MCF 10A (cell line): ENCODE results near the gene EGF. TPM values are rescaled to one million over a fixed set of nuclear protein-coding genes. Genes with fewer than 3 reads are reported as not detected.

Experiments used
- BruUV-seq: library from RNA; stranded (reverse); fragments of 400-500 nt; replicated peaks from 2 replicates; lab custom pipeline; 2021; lab: Mats Ljungman, UMichigan
- CTCF ChIA-PET: fragments of 300-600 bp; sonication (Branson Sonifier 250); formaldehyde crosslinking; extraction: SDS; loops from one replicate; lab custom pipeline; 2021; ENCODE audit warnings: antibody characterized with exemption, inconsistent platforms; lab: Yijun Ruan, JAX
- POLR2A ChIA-PET: fragments of 300-600, 350-650 bp; sonication (Branson Sonifier 250); formaldehyde crosslinking; extraction: SDS; loops from one replicate; lab custom pipeline; 2020; ENCODE audit warnings: antibody characterized with exemption, inconsistent platforms; lab: Yijun Ruan, JAX
- DNase-seq: peaks from one replicate; pipeline ENCODE4 v3.0.0-alpha.2; 2018; ENCODE audit not compliant: unreplicated experiment
- H3K27ac Mint-ChIP-seq: one replicate; pipeline ENCODE4 v1.8.0; 2022; ENCODE audit warnings: mild to moderate bottlenecking, low read depth, mixed read lengths; ENCODE audit not compliant: unreplicated experiment
- H3K27me3 Mint-ChIP-seq: one replicate; pipeline ENCODE4 v1.8.0; 2022; ENCODE audit warnings: mixed read lengths; ENCODE audit not compliant: insufficient read depth, unreplicated experiment
- H3K36me3 Mint-ChIP-seq: one replicate; pipeline ENCODE4 v1.8.0; 2022; ENCODE audit warnings: mild to moderate bottlenecking, moderate library complexity, mixed read lengths; ENCODE audit not compliant: insufficient read depth, unreplicated experiment
- H3K4me1 Mint-ChIP-seq: one replicate; pipeline ENCODE4 v1.8.0; 2022; ENCODE audit warnings: mixed read lengths; ENCODE audit not compliant: insufficient read depth, unreplicated experiment
- H3K4me3 Mint-ChIP-seq: one replicate; pipeline ENCODE4 v1.8.0; 2022; ENCODE audit warnings: mild to moderate bottlenecking, moderate library complexity, mixed read lengths; ENCODE audit not compliant: unreplicated experiment
- H3K9me3 Mint-ChIP-seq: one replicate; pipeline ENCODE4 v1.8.0; 2022; ENCODE audit warnings: mixed read lengths; ENCODE audit not compliant: unreplicated experiment
- intact Hi-C: fragments of 100-400 bp; cut with micrococcal nuclease; formaldehyde crosslinking; loops from 2 replicates; pipeline ENCODE4 v1.14.1; 2022
- total RNA-seq: library from RNA; stranded (reverse); gene quantifications from 2 replicates; pipeline ENCODE4 v1.2.3, GENCODE V29; 2022
- TF ChIP-seq, protein P1 (sequence below): fragments of 200-600 bp; IDR thresholded peaks from one replicate; pipeline ENCODE4 v1.8.0; 2022; ENCODE audit warnings: antibody characterized with exemption, mild to moderate bottlenecking; ENCODE audit not compliant: unreplicated experiment

The EGF gene
- total RNA-seq, 1 experiment from 2014 or later, result 0.12 TPM

DNA sequence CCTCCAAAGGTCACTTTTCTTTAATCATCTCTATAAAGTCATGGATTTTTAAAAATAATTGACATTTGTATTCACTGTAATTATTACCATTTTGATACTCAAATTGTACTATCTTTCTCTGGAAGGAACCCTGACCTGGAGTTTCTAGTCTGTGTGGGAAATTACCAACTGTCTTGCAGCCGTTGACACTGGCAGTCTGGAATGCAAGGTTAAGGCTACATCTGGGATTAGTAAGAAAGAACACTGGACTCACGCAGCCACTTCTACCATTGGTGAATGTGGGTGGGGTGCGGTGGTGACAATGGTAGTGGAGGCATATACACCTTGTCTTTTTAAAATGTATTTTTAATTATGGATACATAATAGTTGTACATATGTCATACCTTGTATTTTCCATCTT, 40.9 kb downstream of the EGF start:
- H3K9me3 Mint-ChIP-seq, result no peaks in the 10 kb centered on the region
- no peaks in the 10 kb centered on the region for H3K36me3 Mint-ChIP-seq
- ChIA-PET CTCF (no interaction called here), POLR2A (no interaction called here)
- BruUV-seq, result no TSS peak
- no peak for DNase-seq
- H3K27ac Mint-ChIP-seq, result no peak overlapping the region
- TF ChIP-seq, protein P1, sequence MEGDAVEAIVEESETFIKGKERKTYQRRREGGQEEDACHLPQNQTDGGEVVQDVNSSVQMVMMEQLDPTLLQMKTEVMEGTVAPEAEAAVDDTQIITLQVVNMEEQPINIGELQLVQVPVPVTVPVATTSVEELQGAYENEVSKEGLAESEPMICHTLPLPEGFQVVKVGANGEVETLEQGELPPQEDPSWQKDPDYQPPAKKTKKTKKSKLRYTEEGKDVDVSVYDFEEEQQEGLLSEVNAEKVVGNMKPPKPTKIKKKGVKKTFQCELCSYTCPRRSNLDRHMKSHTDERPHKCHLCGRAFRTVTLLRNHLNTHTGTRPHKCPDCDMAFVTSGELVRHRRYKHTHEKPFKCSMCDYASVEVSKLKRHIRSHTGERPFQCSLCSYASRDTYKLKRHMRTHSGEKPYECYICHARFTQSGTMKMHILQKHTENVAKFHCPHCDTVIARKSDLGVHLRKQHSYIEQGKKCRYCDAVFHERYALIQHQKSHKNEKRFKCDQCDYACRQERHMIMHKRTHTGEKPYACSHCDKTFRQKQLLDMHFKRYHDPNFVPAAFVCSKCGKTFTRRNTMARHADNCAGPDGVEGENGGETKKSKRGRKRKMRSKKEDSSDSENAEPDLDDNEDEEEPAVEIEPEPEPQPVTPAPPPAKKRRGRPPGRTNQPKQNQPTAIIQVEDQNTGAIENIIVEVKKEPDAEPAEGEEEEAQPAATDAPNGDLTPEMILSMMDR, result no peak
- no peaks in the 10 kb centered on the region for H3K27me3 Mint-ChIP-seq
- intact Hi-C loops, result no loop called here
- no peak overlapping the region for H3K4me3 Mint-ChIP-seq
- no peaks in the 10 kb centered on the region for H3K4me1 Mint-ChIP-seq

DNA sequence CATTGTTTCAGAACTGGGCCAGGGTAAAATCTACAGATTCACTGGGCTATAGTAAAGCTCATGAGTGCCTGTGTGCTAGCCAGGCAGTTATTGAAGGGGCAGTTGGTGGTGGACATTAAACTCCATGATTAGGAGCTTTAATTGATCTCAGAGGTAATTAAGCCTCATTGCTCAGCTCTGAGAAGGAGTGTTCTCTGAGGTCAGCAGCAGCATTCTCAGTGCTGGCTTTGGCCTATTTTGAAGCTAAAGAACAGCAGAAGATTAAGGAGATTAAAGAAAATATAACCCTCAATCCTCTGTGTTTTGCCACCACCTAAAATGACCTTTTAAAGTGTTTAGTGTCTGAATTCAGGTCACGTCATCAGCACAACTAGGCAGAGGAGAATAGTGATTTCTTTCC, 42.5 kb downstream of the EGF start:
- BruUV-seq, result no TSS peak
- Mint-ChIP-seq H3K27ac (no peak overlapping the region), H3K36me3 (no peaks in the 10 kb centered on the region), H3K9me3 (no peaks in the 10 kb centered on the region), H3K4me1 (no peaks in the 10 kb centered on the region), H3K27me3 (no peaks in the 10 kb centered on the region), H3K4me3 (no peak overlapping the region)
- TF ChIP-seq, protein P1, result no peak
- CTCF ChIA-PET, result interaction anchor here (0.6 kb wide), 1 partner anchor 45 kb away, joined by 3 read pairs; no protein-coding TSS in a partner anchor
- intact Hi-C loops, result no loop called here
- POLR2A ChIA-PET, result no interaction called here
- DNase-seq, result no peak

DNA sequence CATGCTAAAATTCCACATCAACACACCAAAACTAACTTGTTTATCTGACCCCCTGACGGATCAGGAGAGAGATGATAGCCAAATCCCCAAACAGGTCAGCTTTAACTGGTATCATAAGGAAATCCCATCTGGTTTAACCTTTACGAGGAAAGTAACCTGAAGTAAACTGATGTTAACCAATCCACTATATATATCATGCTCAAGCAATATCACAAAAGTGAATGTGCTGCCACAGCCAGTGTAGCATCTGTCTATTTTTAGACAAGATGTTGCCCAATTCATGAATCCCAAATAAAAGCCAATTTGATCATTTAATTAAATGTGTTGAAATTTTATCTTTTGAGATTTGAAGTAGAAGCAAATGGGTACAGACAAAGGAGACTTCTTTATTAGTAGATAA, 44.5 kb downstream of the EGF start:
- H3K36me3 Mint-ChIP-seq, result no peaks in the 10 kb centered on the region
- BruUV-seq, result no TSS peak
- intact Hi-C loops, result no loop called here

DNA sequence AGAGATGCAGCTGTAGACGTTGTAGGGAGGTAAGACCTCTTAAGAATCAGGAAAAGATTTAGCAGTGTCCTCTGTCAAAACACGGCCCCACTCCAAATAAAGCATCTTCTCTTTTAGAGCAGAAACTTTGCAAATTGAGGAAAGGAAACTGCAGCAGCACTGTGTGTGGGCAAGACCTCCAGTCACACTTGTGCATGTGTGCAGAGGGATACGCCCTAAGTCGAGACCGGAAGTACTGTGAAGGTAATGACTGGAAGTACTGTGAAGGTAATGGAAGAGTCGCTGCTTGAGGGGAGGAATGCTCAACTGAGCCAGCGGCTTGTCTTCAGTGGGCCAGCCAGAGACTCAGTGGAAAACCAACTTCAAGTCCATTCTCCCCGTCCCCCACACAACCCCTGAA, 46.5 kb downstream of the EGF start:
- Mint-ChIP-seq H3K4me1 (no peaks in the 10 kb centered on the region), H3K36me3 (no peaks in the 10 kb centered on the region), H3K27me3 (no peaks in the 10 kb centered on the region), H3K27ac (no peak overlapping the region), H3K4me3 (no peak overlapping the region), H3K9me3 (no peaks in the 10 kb centered on the region)
- intact Hi-C loops, result no loop called here
- no peak for DNase-seq
- no TSS peak for BruUV-seq
- TF ChIP-seq, protein P1, result no peak
- ChIA-PET CTCF (interaction anchor here (0.6 kb wide), 3 partner anchors 18 to 497 kb away, joined by 3 read pairs; no protein-coding TSS in a partner anchor), POLR2A (no interaction called here)

More for the DNA sequence above, 44.5 kb downstream of the EGF start:
- CTCF ChIA-PET, result interaction anchor here (0.6 to 1.2 kb wide), 2 partner anchors 11 to 1876 kb away, joined by 3 to 7 read pairs; no protein-coding TSS in a partner anchor
- Mint-ChIP-seq H3K4me3 (no peak overlapping the region), H3K9me3 (no peaks in the 10 kb centered on the region), H3K4me1 (no peaks in the 10 kb centered on the region), H3K27ac (no peak overlapping the region), H3K27me3 (no peaks in the 10 kb centered on the region)
- POLR2A ChIA-PET, result no interaction called here
- no peak for DNase-seq
- TF ChIP-seq, protein P1, result no peak
